Progenitor cell of endocrine pancreas (in vitro differentiated cells): ENCODE results near the gene IGSF8. TPM values are rescaled to one million over a fixed set of nuclear protein-coding genes. Genes with fewer than 3 reads are reported as not detected.
A peak's percentile ranks its signal among the peaks of the same experiment; 100 is the strongest.

ENCODE experiments used
- DNase-seq: peaks from one replicate; pipeline ENCODE4 v3.0.0; 2021; ENCODE audit warnings: low spot score; ENCODE audit not compliant: unreplicated experiment
- H3K27ac Mint-ChIP-seq: 2 replicates; pipeline ENCODE4 v1.8.0; 2021; ENCODE audit warnings: mild to moderate bottlenecking, moderate library complexity, mixed read lengths
- H3K27me3 Mint-ChIP-seq: 2 replicates; pipeline ENCODE4 v1.8.0; 2021; ENCODE audit warnings: mixed read lengths
- H3K36me3 Mint-ChIP-seq: 2 replicates; pipeline ENCODE4 v1.8.0; 2022; ENCODE audit warnings: mixed read lengths; ENCODE audit not compliant: insufficient read depth
- H3K4me1 Mint-ChIP-seq: 2 replicates; pipeline ENCODE4 v1.8.0; 2021; ENCODE audit warnings: low read depth, mixed read lengths
- H3K4me3 Mint-ChIP-seq: 2 replicates; pipeline ENCODE4 v1.8.0; 2021; ENCODE audit warnings: low read depth, mild to moderate bottlenecking, moderate library complexity, mixed read lengths
- H3K9me3 Mint-ChIP-seq: 2 replicates; pipeline ENCODE4 v1.8.0; 2021; ENCODE audit warnings: low read depth, mixed read lengths
- CTCF ChIP-seq: fragments of 200-600 bp; sonication (generic); IDR thresholded peaks from one replicate; pipeline ENCODE4 v1.5.0; 2021; ENCODE audit warnings: antibody characterized with exemption, mild to moderate bottlenecking; ENCODE audit not compliant: unreplicated experiment
- total RNA-seq: library from RNA; stranded (reverse); gene quantifications from 2 replicates; pipeline ENCODE4 v1.2.1, GENCODE V29; 2021

The IGSF8 gene
- total RNA-seq, 1 donor from 2014 or later: 39.4 TPM

- H3K4me1 Mint-ChIP-seq: peaks cover 14% of the 10 kb centered on the region
- peak overlapping the region; percentile 24 for H3K27ac Mint-ChIP-seq
- no peak overlapping the region for H3K4me3 Mint-ChIP-seq
- H3K36me3 Mint-ChIP-seq: no peaks in the 10 kb centered on the region
- no peaks in the 10 kb centered on the region for H3K9me3 Mint-ChIP-seq
- H3K27me3 Mint-ChIP-seq: peaks cover 56% of the 10 kb centered on the region
- TF ChIP-seq CTCF: peak; percentile 62
- DNase-seq: no peak
These were observed 51.8 kb downstream of the IGSF8 start for GRCh38 chr1:160046494-160047110.

GRCh38 chr1:160045653-160046052 is 52.8 kb downstream of the IGSF8 start:
- Mint-ChIP-seq H3K27me3 (peaks cover 50% of the 10 kb centered on the region), H3K4me3 (no peak overlapping the region), H3K36me3 (no peaks in the 10 kb centered on the region), H3K4me1 (peaks cover 14% of the 10 kb centered on the region), H3K9me3 (no peaks in the 10 kb centered on the region), H3K27ac (no peak overlapping the region)
- TF ChIP-seq CTCF: no peak
- no peak for DNase-seq

- Mint-ChIP-seq H3K27me3 (peaks cover 38% of the 10 kb centered on the region), H3K4me3 (no peak overlapping the region), H3K36me3 (no peaks in the 10 kb centered on the region), H3K27ac (no peak overlapping the region), H3K9me3 (no peaks in the 10 kb centered on the region), H3K4me1 (peaks cover 12% of the 10 kb centered on the region)
- TF ChIP-seq CTCF: no peak
- no peak for DNase-seq
These were observed 54.9 kb downstream of the IGSF8 start for GRCh38 chr1:160043543-160043942.

Other genes starting within 250 kb of the IGSF8 start
- gene VSIG8, start 236.0 kb downstream of the IGSF8 start, total RNA-seq: 0.20 TPM in 1 of 2 replicates, not detected in the other
- gene CFAP45, start 198.5 kb downstream of the IGSF8 start, total RNA-seq: 0.74 and 1.0 TPM in 2 replicates
- 153 and 159 TPM in 2 replicates for gene TAGLN2, start 173.1 kb downstream of the IGSF8 start, total RNA-seq
- 68.2 and 68.6 TPM in 2 replicates for gene IGSF9, start 153.0 kb downstream of the IGSF8 start, total RNA-seq
- gene SLAMF9, start 144.4 kb downstream of the IGSF8 start, total RNA-seq: not detected in 2 replicates
- 11.4 and 12.2 TPM in 2 replicates for gene PIGM, start 66.6 kb downstream of the IGSF8 start, total RNA-seq
- 0.09 and 0.12 TPM in 2 replicates for gene KCNJ10, start 28.5 kb downstream of the IGSF8 start, total RNA-seq
- not detected in 2 replicates for gene KCNJ9, start 17.1 kb downstream of the IGSF8 start, total RNA-seq
- 0.11 TPM in 1 of 2 replicates, not detected in the other for gene ATP1A2, start 17.1 kb upstream of the IGSF8 start, total RNA-seq
- not detected in 2 replicates for gene ATP1A4, start 53.0 kb upstream of the IGSF8 start, total RNA-seq
- gene CASQ1, start 92.0 kb upstream of the IGSF8 start, total RNA-seq: not detected in 2 replicates
- gene PEA15, start 106.8 kb upstream of the IGSF8 start, total RNA-seq: 31.2 and 37.6 TPM in 2 replicates
- gene DCAF8, start 163.9 kb upstream of the IGSF8 start, total RNA-seq: 167 and 172 TPM in 2 replicates
- 73.8 and 74.8 TPM in 2 replicates for gene PEX19, start 186.5 kb upstream of the IGSF8 start, total RNA-seq
- 143 and 151 TPM in 2 replicates for gene COPA, start 244.6 kb upstream of the IGSF8 start, total RNA-seq
- 139 and 142 TPM in 2 replicates for gene NCSTN, start 244.8 kb upstream of the IGSF8 start, total RNA-seq